GM12864 (cell line): ENCODE measurements around the gene KDM4C.

Source experiments
- DNase-seq: peaks from one replicate; pipeline ENCODE4 v3.0.0-alpha.2; 2011; ENCODE audit warnings: low read depth
- H3K4me3 ChIP-seq: 2 replicates; pipeline ENCODE4 v1.5.1; 2011; ENCODE audit warnings: mild to moderate bottlenecking, low read depth, low read length, control low read depth
- CTCF ChIP-seq: IDR thresholded peaks from 2 replicates; pipeline ENCODE4 v1.5.1; 2011; ENCODE audit warnings: low read depth, mild to moderate bottlenecking, moderate library complexity, low read length, control low read depth, inconsistent platforms; ENCODE audit errors: missing control alignments

The KDM4C gene

GRCh38 chr9:7055171-7055903, 297.6 kb downstream of the KDM4C start:
- no peak overlapping the region for H3K4me3 ChIP-seq
- TF ChIP-seq CTCF, result no peak
- DNase-seq, result no peak

GRCh38 chr9:7056254-7056653, 298.5 kb downstream of the KDM4C start:
- H3K4me3 ChIP-seq, result no peak overlapping the region
- DNase-seq, result no peak
- no peak for TF ChIP-seq CTCF

GRCh38 chr9:7058473-7058872, 300.7 kb downstream of the KDM4C start:
- DNase-seq, result no peak
- no peak for TF ChIP-seq CTCF
- H3K4me3 ChIP-seq, result no peak overlapping the region

GRCh38 chr9:7067169-7067568, 309.4 kb downstream of the KDM4C start:
- DNase-seq, result no peak
- H3K4me3 ChIP-seq, result no peak overlapping the region
- no peak for TF ChIP-seq CTCF

GRCh38 chr9:7071916-7072315, 314.1 kb downstream of the KDM4C start:
- no peak for DNase-seq
- no peak overlapping the region for H3K4me3 ChIP-seq
- TF ChIP-seq CTCF, result no peak

GRCh38 chr9:7073706-7074105, 315.9 kb downstream of the KDM4C start:
- no peak overlapping the region for H3K4me3 ChIP-seq
- DNase-seq, result no peak
- no peak for TF ChIP-seq CTCF

- H3K4me3 ChIP-seq, result no peak overlapping the region
- DNase-seq, result no peak
- no peak for TF ChIP-seq CTCF
Observed at GRCh38 chr9:7075154-7075553, 317.4 kb downstream of the KDM4C start.
